GM12892 (cell line): ENCODE results near the gene ARMC7.

Experiments used
- POLR2A ChIP-seq: IDR thresholded peaks from 2 replicates; pipeline ENCODE4 v1.6.1; 2011; ENCODE audit warnings: low read depth, low read length, control low read depth
- POLR2AphosphoS5 ChIP-seq: IDR thresholded peaks from 2 replicates; pipeline ENCODE4 v1.6.1; 2011; ENCODE audit warnings: low read depth, low read length, control low read depth
- TAF1 ChIP-seq: IDR thresholded peaks from 2 replicates; pipeline ENCODE4 v1.6.1; 2011; ENCODE audit warnings: low read depth, mild to moderate bottlenecking, control low read depth, low read length, borderline replicate concordance

DNA sequence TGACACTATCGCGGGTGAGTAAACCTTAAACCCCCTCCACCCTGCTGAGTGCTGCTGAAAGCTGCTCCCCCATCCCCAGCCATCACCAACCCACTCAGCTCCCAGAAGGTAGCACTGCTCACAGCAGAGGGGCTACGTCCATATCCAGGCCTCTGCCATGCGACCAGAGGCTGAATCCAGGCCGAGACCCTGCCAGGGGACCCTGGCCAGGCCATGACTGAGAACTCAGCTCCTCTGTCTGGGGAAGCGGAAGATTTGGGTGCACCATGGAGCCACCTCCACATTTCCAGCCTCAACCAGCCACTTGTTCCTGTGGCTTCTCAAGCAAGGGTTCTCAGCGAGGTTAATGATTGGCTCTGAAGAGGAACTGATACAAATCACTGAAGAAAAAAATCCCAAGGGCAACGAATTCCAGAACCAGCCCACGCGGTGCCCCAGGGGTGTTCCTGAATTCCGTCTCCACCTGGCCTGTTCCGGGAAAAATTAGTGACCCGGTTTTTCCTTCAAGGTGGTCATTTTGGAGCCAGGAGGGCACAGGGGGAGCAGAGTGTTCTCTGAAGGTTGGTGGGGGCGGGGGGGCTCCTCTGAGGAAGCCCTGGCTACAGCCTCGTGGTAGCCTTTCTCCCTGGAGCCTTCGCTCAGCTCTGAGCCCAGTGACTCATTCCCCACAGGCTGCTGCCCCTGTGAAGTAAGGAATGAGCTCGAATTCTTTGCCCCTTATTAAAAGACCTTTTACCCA is 31.3 kb upstream of the ARMC7 start:
- no peak for TF ChIP-seq POLR2AphosphoS5
- no peak for TF ChIP-seq POLR2A
- no peak for TF ChIP-seq TAF1
